HG03521 (cell line): ENCODE results near the gene IL1RAPL1.

Experiments used
- ATAC-seq: cut with Tn5 transposase; IDR thresholded peaks from one replicate; pipeline ENCODE4 v1.9.1; 2021; ENCODE audit warnings: mild to moderate bottlenecking, moderate library complexity; ENCODE audit not compliant: unreplicated experiment

Gene IL1RAPL1

DNA sequence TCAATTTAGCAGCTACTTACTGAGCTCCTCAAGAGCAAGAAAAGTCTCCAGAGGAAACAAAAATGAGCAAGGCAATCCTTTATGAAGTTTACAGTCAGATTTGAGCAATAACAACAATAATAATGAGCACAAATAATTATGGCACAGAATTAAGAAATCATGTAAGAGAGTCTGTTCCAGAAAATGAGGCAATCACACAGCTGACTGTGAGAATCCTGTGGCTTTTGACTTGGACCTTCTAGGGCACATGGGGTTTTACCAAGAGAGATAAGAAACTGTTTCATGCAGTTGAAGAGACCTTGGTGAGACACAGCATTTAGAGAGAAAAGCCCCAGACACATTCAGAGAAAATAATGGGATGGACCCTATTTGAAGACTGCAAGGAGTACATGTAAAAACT, 1265.5 kb downstream of the IL1RAPL1 start:
- no peak for ATAC-seq

DNA sequence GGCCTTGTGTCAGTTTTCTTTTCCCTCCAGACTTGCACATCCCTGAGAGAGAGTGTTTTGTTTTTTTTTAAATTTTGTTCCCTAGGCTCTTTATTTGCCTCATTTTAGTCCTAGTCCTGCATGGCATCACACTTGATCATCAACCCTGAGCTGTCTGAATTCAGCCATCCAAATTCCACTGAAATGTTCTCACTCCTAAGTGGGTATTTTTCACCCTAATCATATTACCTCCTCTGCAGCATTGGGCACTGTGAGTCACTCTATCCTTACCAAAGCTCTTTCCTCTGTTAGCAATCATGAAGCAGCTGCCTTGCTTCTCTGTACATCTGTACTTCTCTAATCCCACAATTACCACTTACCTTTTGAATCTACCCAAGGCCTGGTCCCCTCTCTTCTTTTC, 1271.5 kb downstream of the IL1RAPL1 start:
- no peak for ATAC-seq

DNA sequence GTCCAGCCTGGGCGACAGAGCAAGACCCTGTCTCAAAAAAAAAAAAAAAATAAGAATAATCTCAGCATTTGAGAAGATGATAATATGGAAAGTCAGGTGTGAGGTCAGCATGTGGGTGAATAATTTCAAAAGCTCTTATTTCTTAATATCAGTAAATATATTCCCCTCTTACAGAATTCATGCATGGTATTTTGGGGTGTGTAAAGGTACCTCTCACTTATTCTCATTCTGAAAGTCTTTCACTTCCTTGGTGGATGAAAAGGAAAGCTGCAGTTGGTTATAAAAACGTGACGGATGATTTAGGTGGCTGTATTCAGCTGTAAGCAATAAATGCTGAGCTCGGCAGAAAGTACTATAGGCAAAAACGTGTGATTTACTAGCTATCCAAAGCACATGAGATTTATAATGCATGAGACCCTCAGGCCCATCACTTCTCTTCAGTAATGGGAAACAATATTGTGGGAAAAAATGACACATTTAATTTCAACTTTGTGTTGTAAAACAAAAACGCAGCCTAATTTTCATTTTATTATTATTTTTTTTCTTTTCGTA, 1275.0 kb downstream of the IL1RAPL1 start:
- ATAC-seq = no peak

DNA sequence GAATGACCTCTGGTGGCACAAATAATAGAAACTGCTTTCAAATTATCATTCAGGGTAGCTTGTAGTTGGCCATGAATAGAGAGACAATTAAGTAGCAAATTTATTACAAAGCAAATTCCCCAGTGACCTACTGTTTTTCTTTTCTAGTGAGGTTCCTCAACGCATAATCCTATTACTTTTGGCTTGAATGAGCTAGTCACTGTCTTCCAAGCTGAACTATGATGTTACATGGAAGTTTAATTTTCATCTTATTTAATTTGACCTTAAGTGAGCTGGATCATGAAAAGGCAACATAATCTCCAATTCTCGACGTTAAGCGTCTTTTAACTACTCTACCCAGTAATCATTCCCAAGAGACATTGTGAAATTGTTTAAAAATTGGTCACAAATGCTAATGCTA, 1280.7 kb downstream of the IL1RAPL1 start:
- ATAC-seq = no peak

DNA sequence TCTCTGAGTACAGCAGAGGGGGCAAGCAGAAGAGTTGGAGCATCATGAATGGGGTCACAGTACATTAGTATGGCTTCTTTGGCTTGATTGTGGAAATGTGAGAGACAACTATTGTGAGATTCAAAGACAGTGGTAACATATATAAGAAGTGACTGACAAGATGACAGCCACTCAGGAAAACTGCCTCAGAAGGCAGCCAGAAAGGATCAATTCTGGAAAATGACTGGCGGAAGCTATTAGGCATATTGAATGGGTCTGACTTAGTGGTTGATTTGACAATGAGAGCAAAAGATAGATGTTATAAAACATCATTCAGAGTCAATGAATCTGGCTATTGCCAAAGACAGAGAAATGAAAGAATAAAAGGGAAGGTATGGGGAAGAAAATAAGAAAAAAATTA, 1282.6 kb downstream of the IL1RAPL1 start:
- ATAC-seq = no peak

DNA sequence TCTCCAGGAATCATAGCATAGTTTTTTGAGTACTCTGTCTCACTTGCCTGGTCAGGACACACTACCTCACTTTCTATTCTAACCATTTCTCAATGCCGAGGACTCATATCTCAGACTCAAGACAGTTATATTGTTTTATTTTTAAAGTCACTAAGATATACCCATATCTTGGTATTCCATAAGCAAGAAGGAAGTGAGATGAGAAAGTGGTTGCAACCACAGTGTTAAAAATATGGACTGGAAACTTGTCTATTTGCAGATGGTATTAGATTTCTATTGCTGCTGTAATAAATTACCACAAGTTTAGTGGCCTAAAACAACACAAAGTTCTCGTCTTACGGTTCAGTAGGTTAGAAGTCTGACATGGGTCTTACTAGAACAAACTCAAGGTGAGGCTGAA, 1283.4 kb downstream of the IL1RAPL1 start:
- ATAC-seq = no peak

DNA sequence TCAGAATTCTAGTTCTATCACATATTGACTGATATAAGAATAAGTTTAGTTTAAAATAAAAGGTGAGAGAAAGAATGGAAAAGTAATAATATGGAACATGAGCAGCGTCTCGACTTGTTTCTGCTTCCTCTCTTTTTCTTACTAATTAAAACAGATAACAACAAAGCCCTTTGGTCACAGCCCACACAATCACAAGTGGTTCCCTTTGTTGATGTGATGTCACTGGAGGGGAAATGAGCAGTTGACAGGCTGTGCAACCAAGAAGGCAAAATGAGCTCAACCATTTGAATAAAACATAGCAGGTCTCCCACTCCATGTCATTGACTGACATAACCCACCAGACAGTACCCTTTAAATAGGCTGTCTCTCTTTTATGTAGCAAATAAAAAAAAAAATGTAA, 1285.6 kb downstream of the IL1RAPL1 start:
- ATAC-seq = no peak

DNA sequence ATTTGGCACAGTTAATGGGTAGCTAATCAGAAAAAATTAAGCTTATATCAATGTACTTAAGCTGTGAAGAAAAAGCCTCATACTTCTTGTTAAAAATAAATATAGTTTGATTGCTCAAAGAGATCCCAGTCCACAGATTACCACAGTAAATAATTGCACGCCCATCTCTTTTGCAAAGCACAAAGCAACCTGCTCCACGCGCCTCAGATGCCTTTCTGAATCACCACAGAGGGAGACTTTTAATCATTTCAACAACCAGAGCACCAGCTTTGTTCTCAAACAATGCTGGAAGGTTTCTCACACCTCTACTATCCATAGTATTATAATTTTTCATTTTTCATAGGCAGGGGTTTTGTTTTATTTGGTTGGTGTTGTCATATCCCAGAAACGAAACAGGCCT, 1289.5 kb downstream of the IL1RAPL1 start:
- ATAC-seq = no peak

DNA sequence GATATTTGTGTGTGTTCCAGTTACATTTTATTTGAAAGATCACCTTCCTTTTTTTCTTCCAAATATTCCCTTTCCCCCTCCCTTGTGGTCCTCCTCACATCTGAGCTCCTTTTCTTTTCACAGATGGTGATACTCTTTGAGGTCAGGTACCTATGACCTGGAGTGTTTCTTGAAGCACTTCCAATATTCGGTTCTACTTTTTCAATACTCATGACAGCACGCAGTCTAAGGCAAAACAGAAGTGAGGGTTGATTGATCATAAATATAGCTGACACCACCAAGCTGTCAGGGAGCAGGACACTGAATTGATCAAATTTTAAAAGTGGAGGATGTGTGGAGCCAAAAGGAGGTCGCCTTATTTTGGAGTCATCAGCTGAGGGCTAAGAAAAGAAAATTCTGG, 1293.7 kb downstream of the IL1RAPL1 start:
- ATAC-seq = no peak

DNA sequence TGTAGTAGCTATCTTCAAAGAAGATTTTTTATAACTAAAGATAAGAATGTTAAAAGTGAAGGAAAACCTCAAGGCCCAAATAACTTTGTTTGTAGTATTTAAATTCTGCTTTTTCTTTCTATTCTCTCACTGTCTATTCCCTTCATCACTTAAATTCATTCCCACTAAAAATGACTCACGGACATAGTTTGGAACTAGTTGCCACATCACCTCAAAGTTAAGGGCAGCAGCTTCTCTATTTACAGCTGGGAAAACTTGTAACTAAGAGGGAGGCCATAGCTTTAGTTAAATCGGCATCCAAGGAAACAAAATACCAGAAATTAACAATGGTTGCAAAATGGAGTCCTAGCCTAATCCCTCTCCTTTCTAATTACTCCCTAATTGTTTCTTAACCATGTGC, 1302.8 kb downstream of the IL1RAPL1 start:
- no peak for ATAC-seq

DNA sequence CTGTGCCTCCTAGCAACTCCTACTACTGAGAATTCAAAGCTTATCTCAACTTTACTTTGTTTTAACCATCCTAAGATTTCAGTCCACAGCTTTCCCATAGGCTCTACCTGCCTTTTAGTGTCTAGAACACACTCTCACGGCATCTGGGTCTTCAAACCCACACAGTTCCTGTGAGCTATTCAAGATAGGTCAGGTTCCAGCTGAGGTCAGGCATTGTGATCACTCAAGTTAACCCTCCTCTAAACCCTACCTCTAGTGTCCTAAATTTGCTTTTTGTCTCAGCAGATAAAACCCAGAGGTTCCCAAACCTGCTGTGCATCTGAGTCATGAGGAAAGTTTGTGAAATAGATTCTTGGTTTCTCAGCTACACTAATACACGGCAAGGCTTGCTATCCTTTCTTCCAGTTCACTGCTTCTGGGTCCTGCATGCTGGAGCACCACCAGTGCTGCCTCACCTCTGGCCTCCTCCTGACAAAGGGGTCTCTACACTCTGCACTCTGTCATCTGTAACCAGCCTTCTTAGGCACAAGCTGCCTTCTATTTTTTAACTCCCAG, 1303.5 kb downstream of the IL1RAPL1 start:
- ATAC-seq = no peak

DNA sequence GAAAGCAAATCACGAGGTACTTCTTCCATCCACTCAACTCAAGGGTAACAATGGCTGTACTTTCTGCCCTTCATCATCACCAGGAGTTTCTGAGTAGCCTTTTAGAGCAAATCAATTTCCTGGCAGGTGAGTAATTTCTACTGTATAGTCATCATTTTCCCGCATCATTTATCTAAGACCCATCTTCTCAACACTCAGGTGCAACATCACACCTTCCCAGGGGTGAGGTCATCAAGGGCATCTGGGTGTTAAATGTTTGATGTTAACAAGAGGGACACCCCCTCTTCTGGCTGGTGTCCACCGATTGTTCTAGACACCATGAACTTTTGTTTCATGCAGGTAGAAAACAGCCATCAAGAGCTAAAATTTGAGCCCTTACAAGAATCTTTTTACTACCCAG, 1314.8 kb downstream of the IL1RAPL1 start:
- no peak for ATAC-seq

DNA sequence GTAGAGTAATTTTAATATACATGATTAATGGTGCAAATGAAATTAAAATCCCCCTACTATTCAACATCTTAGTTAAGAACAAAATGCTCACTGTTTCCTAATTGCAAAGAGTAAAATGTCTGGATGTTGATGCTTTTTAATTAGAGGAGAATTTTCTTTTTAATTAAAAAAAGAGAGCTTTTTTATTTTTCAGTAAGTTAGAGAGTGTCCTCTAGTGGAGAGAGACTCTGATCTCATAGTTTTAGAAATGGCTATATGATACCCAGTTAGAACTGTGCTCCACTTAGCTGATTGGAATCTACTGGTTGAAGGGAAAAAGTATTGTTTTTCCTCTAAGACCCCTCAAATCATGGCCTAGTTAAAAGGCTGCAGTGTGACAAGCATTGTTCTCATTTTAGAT, 1316.1 kb downstream of the IL1RAPL1 start:
- ATAC-seq = no peak

DNA sequence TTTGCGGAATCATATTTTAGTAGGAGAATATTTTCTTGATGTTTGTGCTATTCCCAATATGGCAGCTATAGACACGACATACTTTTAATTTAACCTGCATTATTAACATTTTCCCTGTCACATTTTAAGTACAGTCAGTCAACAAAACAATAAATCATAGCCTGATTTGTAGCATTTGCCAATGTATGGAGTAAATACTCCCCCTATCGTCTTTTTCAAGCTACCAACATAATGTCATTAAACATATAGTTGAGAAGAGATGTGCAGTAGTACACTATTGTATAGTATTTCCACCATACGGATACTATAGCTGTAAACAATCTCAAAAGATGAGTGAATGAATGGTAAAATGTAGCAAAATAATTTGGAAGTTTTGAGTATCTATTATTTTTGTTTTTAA, 1324.4 kb downstream of the IL1RAPL1 start:
- ATAC-seq = no peak

DNA sequence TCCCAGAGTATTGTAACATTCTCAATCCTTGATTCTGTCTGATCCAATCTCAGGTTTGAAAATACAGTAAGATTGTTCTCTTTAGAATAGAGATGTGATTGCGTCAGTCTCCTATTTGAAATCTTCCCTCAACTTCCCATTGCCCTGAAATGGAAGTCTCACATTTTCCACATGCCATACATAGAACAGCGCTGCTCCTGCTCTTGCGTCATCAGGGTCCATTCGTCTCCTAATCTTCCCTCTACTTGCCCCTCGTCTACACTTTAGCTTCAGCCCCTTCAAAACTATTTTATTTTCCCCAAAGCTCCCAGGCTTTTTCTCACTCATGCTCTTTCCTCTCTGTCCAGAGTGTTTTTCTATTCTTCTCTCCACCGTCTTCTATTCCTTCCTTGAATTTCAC, 1326.4 kb downstream of the IL1RAPL1 start:
- ATAC-seq = no peak

DNA sequence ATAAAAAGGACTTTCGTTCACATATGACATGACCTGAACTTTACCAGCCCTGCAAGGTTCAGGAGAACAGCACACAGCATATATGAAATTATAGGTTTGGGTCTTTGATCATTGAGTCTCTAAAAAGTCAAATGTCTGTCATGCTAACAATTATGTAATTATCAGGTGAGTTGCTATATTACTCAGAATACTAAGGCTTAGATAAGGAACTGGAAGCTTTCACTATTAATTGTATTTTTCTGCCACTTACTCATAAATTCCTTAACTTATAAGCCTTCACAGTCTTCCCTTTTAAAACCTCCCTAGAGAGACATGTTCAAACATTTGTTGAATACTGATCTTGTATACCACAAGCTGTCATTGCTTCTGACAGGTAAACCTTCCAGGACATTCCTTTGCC, 1335.4 kb downstream of the IL1RAPL1 start:
- ATAC-seq = no peak

DNA sequence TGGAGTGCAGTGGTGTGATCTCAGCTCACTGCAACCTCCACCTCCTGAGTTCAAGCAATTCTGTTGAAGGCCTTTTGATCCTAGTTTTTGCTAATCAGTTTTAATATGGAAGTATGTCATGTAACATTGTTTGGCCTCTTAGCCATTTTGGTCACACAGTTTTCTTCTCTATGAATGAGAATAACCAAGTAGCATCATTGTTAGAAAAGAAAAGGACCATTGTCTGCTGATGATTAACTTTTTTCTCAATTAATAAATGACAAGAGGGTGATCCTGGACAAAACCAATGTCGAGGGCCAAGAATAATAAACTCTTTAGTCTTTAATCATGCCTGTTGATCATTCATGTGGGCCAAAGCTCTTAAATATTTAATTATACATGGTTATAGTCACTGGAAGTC, 1338.8 kb downstream of the IL1RAPL1 start:
- no peak for ATAC-seq

DNA sequence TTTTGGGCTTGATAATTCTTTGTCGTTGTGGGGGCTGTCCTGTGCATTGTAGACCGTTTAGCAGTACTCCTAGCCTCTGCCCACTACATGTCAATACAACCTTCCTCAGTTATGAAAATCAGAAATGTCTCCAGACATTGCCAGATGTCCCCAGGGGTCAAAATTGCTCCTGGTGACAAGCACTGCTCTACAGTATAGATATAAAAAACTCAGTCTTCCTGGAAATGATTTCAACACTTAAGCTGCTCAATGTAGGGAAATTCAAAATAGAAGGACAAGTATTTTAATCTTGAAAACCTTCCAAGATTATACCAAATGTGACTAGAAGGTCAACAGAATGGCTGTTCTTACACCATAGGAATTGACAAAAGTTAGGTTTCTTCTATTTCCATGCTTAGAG, 1339.4 kb downstream of the IL1RAPL1 start:
- no peak for ATAC-seq

DNA sequence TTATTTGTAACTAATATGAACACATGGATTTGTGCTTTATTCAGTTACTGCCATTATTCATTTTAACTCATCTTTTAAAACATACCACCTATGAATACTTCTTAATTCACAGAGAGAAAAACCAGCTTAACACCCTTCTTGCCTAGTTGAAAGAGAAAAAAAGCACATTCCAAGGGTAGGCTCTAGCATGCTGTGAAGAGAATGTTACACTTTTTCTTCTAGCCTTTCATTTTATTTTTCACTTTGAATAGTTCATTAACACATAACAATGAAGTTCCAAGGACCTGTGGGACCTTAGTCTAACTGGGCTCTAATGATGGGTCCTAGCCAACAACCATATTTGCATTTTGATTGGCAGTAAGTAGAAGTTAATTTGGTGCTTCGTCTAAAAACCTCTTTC, 1348.2 kb downstream of the IL1RAPL1 start:
- ATAC-seq = no peak

DNA sequence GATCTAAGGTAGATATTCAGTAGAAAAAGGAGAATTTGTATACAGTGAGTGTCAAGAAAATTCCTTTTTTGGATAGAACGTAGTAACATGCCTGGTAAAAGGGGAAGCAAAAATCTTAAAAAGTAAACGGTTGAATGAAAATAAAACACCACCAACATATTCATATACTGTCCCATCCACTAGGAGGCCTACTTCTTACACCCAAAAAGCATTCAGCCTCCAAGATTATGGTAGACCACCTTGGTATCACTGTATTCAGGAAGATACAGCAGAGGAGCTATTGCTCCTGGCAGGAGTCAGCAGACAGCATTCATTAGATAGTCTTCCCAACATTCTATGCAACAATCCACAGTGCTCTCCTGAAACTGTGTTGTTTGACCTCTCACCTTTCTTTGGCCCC, 1353.5 kb downstream of the IL1RAPL1 start:
- ATAC-seq = no peak

DNA sequence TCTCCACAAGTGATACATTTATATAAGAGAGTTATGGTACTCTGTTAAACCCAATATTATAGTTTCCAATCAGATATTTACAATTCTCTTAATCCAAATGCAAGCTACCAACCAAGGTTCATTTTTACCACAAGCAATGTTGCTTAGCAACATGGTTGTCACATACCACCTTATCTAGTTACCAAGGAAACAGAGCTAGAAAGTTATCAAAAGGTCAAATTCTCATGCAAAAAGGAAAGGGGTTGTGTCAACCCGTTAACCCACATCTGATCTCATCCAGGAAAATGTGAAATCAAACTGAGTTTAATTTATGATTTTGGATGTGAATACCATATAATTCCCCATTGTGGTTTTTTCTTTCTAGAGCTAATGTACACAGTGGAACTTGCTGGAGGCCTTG, 1354.0 kb downstream of the IL1RAPL1 start:
- no peak for ATAC-seq

DNA sequence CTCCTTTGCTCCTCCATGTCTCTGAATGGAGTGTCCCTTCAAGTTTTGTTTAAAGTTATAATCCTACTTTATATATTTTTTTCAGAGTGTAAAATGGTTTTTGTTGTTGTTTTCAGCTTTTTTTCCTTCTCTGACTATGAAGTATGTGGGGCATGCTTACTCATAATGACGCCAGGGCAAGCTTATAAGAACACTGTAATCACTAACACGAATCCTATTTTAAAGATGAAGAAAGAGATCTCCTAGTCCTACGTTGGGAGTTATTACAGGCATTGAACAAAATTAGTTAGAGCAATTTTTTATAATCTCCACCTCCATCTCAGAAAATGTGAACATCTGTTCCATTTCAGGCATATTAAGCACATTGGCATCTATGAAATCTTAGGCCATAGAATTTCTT, 1360.0 kb downstream of the IL1RAPL1 start:
- ATAC-seq = no peak

DNA sequence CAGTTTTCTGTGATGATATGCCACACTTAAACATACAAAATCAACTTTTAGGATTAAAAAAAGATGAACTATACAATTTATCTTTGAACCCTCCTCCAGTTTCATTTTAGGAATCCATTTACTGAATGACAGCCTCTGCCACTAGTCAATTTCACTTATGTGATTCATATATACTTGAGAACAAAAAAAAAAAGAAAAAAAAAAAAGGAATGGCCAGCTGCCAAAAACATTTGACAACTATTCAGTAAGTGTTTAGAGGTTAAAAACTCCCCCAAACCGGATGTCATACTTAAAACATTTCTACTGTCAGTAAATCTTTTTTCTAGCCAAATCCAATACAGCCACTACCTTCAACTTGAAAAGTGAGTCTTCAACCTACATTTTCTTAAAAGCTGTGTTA, 1361.4 kb downstream of the IL1RAPL1 start:
- ATAC-seq = no peak
